Spinal cord (tissue), 10 donors: ENCODE data around the gene PNCK. TPM values are rescaled to one million over a fixed set of nuclear protein-coding genes. Genes with fewer than 3 reads are reported as not detected.
A peak's percentile ranks its signal among the peaks of the same experiment; 100 is the strongest.

Source experiments
- DNase-seq, 6 donors: peaks; one replicate each; pipeline versions ENCODE4 v3.0.0 to v3.0.0-alpha.2; 2013 to 2015; ENCODE audit warnings: low spot score in 6 of 6, low read depth in 4 of 6
- H3K27ac ChIP-seq: one replicate; pipeline ENCODE4 v1.5.1; 2013; ENCODE audit warnings: low read depth, low read length, control low read depth
- H3K27me3 ChIP-seq: one replicate; pipeline ENCODE4 v1.6.1; 2013; ENCODE audit warnings: low read length; ENCODE audit not compliant: control insufficient read depth, insufficient read depth
- H3K36me3 ChIP-seq: one replicate; pipeline ENCODE4 v1.6.1; 2013; ENCODE audit warnings: low read length; ENCODE audit not compliant: control insufficient read depth, insufficient read depth
- H3K4me1 ChIP-seq: one replicate; pipeline ENCODE4 v1.6.1; 2013; ENCODE audit warnings: low read length; ENCODE audit not compliant: control insufficient read depth, insufficient read depth
- H3K4me3 ChIP-seq: one replicate; pipeline ENCODE4 v1.5.1; 2013; ENCODE audit warnings: low read depth, low read length, control low read depth
- H3K9me3 ChIP-seq: one replicate; pipeline ENCODE4 v1.6.1; 2013; ENCODE audit warnings: low read length; ENCODE audit not compliant: control insufficient read depth, insufficient read depth
- WGBS: methylation state at CpG from one replicate; pipeline ENCODE4 v1.1.5; 2013; ENCODE audit warnings: missing lambda C conversion rate; ENCODE audit not compliant: insufficient coverage; 5-methylcytosine and 5-hydroxymethylcytosine counted together
- polyA plus RNA-seq, 2 donors: library from polyadenylated mRNA; unstranded; fragments of 120-200 nt; gene quantifications; one replicate each; pipeline ENCODE4 v1.2.1, GENCODE V29; 2013; ENCODE audit not compliant: insufficient read length in 2 of 2
- total RNA-seq, 2 donors: library from RNA; depleted of rRNA in 1 of 2; stranded (reverse); fragments of 120-200 nt in 1 of 2; fragments of >200 nt in 1 of 2; gene quantifications; one replicate each; pipeline versions ENCODE4 v1.2.3 to v1.2.4, GENCODE V29; 2013 to 2014
- donor health status: healthy.

Gene PNCK
- total and polyA plus RNA-seq, 4 donors = 24.2 to 142 (median 84.9) TPM

DNA sequence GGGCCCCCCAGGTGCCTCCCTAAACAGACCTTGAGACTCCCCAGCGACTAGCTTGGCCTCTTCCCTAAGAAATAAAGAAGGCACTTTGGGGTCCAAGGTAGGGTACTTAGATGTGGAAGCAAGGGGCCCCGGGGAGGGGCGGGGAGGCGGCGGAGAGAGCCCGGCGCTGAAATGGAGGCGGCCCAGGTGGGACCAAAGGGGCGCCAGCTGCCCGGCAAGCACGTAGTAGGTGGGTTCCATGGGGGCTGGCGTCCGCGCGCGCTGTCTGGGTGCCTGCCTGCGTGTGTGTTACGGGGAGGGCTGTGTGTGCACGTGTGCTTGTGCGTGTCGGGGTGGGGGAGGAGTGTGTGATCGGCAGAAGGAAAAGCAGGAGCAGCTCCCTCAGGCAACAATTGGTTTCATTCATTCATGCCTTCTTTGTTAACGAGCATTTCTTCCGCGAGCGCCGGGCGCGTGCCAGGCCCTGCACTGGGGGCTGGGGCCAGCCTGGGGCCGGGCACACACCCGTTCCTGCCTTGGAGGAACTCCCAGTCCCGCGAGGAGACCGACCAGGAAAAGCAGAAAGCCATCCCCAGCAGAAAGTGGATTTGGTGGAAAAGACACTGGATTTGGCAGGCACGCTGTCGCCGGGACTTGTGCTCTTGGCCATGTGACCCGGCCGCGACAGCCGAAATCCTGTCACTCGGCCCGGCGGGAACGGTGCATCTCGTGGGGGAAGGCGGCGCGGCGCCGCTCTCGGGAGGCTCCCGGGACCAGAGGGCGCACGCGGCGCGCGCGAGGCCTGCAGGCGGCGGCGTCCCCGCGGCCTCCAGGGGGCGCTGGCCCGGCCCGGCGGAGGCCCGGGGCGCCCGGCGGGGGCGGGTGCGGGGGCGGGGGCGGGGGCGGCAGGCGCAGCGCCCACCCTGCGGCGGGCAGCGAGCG is 29.9 kb downstream of the PNCK start:
- Histone ChIP-seq H3K4me3 (peak overlapping the region; percentile 9), H3K9me3 (peaks cover 3% of the 10 kb centered on the region), H3K27ac (no peak overlapping the region), H3K4me1 (peaks cover 41% of the 10 kb centered on the region), H3K36me3 (no peaks in the 10 kb centered on the region), H3K27me3 (peaks cover 49% of the 10 kb centered on the region)
- WGBS = 13% methylated on average over 83 of the region's 84 CpGs
- peak in 2 of 6 donors; percentile 26 to 43 for DNase-seq

DNA sequence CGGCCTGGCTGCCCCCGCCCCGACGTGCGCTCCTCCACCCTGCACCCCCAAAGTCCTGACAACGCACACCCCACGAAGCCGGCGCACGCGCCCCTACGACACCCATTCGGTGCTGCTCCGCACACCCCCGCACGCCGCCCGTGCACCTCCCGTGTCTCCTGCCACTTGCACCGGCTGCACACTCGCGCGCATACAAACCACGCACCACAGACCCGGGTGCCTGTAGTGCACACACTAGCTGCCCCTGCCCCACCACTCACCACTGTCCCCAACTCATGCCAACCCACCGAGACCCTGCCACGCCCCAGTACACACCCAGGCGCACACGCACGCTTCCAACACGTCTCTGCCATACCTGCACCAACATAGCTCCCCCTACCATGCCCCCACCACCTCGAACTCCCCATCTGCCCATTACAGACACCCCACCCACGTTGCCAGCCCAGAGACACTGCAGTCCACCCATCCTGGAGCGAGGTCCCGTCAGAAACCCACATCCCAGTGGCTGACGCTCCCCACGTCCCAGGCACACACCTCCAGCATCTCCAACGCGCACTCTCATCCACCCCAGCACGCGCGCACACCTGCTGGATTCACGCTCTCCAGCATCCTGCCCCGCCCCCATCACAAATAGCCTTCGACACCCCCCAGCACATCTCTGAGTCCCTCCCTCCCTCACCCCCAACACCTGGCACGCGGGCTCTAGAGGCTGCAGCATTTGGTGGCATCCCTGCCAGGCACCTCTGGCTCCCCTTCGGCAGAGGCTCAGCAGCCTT is 30.8 kb downstream of the PNCK start:
- Histone ChIP-seq H3K9me3 (peaks cover 3% of the 10 kb centered on the region), H3K27me3 (peaks cover 47% of the 10 kb centered on the region)
- WGBS = 24% methylated on average over 43 of the region's 48 CpGs

GRCh38 chrX:153642051-153642654 is 31.5 kb downstream of the PNCK start:
- peak in 1 of 6 donors; percentile 13 for DNase-seq
- no peaks in the 10 kb centered on the region for H3K36me3 ChIP-seq
- peaks cover 41% of the 10 kb centered on the region for H3K27me3 ChIP-seq
- H3K9me3 ChIP-seq = peaks cover 3% of the 10 kb centered on the region
- H3K4me1 ChIP-seq = peaks cover 37% of the 10 kb centered on the region
- H3K27ac ChIP-seq = no peak overlapping the region
- H3K4me3 ChIP-seq = no peak overlapping the region
- WGBS = 21% methylated on average over 44 of the region's 62 CpGs

More for the DNA sequence above, 30.8 kb downstream of the PNCK start:
- Histone ChIP-seq H3K4me1 (peaks cover 41% of the 10 kb centered on the region), H3K4me3 (no peak overlapping the region), H3K27ac (no peak overlapping the region), H3K36me3 (no peaks in the 10 kb centered on the region)
- no peak for DNase-seq

DNA sequence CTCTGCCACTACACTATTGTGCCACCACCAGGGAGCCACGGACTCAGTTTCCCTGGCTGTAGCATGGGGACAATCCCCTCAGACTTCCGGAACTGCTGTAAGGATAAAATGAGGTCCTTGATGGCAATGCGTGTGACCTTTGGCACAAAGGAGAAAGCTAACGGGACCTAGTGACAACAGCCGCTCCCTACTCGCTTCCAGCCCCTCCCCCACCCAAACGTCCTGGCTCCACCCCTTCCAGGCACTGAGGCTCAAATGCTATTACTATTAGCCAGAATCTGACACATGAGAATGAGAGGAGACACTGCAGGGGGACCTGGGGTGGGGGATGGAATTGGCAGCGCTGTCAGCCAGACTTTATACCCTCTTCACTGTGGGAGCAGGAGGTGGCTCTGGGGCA is 32.0 kb downstream of the PNCK start:
- DNase-seq = no peak
- peaks cover 35% of the 10 kb centered on the region for H3K4me1 ChIP-seq
- no peak overlapping the region for H3K27ac ChIP-seq
- H3K4me3 ChIP-seq = no peak overlapping the region
- peaks cover 39% of the 10 kb centered on the region for H3K27me3 ChIP-seq
- 39% methylated on average over 2 of the region's 8 CpGs for WGBS
- peaks cover 3% of the 10 kb centered on the region for H3K9me3 ChIP-seq
- H3K36me3 ChIP-seq = no peaks in the 10 kb centered on the region

- H3K4me1 ChIP-seq = peaks cover 32% of the 10 kb centered on the region
- no peak overlapping the region for H3K4me3 ChIP-seq
- peaks cover 32% of the 10 kb centered on the region for H3K27me3 ChIP-seq
- DNase-seq = no peak
- peaks cover 3% of the 10 kb centered on the region for H3K9me3 ChIP-seq
- H3K36me3 ChIP-seq = no peaks in the 10 kb centered on the region
- H3K27ac ChIP-seq = no peak overlapping the region
- WGBS = 58% methylated on average over 26 of the region's 26 CpGs
These were observed 32.7 kb downstream of the PNCK start for GRCh38 chrX:153640736-153641575.

DNA sequence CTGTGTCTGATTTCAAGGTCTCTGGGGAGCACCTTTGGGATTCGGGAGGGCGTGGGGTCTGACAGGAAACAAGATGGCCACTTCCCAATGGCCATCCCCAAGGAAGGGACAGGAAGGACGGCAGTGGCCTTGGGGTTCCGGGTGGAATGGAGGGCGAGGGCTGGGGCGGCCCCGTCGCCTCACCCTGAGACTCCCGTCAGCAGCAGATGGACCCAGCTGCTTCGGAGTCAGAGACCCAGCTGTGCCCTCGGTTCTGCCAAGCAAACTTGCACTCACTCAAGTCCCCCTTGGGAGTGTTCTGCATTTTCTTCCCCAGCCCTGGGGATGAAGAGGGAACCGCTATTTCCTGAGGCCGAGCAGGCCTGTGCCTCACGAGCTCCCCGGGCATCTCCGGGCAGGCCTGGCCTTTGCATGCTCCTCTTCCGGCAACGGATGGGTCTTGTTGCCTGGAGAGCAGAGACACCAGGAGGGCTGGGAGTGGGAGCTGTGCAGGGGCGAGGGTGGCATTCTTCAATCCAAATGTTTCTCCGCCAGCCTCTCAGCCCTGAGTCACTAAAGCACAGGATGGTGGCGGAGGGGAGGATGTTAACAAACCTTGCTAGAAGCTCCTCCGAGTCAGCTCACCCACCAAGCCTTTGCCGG is 33.4 kb downstream of the PNCK start:
- 76% methylated on average over 18 of the region's 23 CpGs for WGBS
- Histone ChIP-seq H3K4me3 (no peak overlapping the region), H3K27ac (no peak overlapping the region), H3K27me3 (peaks cover 25% of the 10 kb centered on the region), H3K4me1 (peaks cover 31% of the 10 kb centered on the region), H3K36me3 (no peaks in the 10 kb centered on the region), H3K9me3 (peaks cover 3% of the 10 kb centered on the region)
- DNase-seq = no peak

GRCh38 chrX:153639177-153640044 is 34.2 kb downstream of the PNCK start:
- DNase-seq = no peak
- H3K27ac ChIP-seq = no peak overlapping the region
- no peak overlapping the region for H3K4me3 ChIP-seq
- H3K4me1 ChIP-seq = peaks cover 24% of the 10 kb centered on the region
- no peaks in the 10 kb centered on the region for H3K36me3 ChIP-seq
- peaks cover 18% of the 10 kb centered on the region for H3K27me3 ChIP-seq
- WGBS = 75% methylated on average over 27 of the region's 28 CpGs
- H3K9me3 ChIP-seq = peaks cover 3% of the 10 kb centered on the region

DNA sequence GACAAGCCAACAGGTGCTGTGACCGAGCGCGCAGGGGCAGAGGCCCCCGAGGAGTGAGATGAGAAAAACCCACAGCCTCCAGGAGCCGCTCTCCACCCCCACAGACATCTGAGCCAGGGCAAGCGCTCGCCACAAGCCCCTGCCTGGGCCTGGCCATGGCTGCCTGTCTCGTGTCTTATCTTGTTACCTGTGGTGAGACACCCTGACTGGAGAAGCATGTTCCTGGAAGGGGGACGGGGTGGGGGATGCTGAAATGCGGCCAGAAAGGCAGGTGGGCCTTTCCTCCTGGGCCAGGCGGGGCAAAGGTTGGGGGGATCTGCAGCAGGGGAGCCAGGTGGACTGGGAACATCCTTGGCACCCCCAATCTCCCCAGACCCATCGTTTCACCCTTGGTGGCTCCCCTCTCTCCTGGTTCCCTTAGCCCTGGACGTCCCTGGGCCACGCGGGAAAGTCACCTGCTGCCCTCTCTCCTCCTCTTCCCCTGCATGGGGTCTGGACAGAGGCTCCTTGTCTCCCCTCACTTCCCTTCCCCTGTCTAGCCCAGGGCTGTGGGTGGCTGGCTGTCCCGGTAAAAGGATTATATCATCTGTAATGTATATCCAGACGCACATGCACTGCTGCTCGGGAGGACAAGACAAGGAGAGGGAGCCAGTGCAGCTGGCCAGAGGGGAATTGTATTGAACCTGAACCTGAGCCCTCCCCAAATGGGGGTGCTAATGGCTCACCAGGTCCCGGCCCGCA is 35.0 kb downstream of the PNCK start:
- WGBS = 78% methylated on average over 17 of the region's 20 CpGs
- Histone ChIP-seq H3K27me3 (peaks cover 14% of the 10 kb centered on the region), H3K4me1 (peaks cover 18% of the 10 kb centered on the region), H3K27ac (no peak overlapping the region), H3K36me3 (no peaks in the 10 kb centered on the region), H3K9me3 (peaks cover 3% of the 10 kb centered on the region), H3K4me3 (no peak overlapping the region)
- no peak for DNase-seq
